ENCODE results near the gene RAD23B.
A peak's percentile ranks its signal among the peaks of the same experiment; 100 is the strongest.
"Not testable (repeated sequence)": the region's sequence is repeated elsewhere in the genome, so short reads cannot be mapped to it uniquely, and the experiment has no call there.

RAD23B gene

GRCh38 chr9:107282759-107283622 is at the start of gene RAD23B:
TSS of gene RAD23B (plus strand) at chr9:107283279. CDS start at chr9:107283630, 351 bp downstream.
- DNase-seq: peak; percentile 99

DNA sequence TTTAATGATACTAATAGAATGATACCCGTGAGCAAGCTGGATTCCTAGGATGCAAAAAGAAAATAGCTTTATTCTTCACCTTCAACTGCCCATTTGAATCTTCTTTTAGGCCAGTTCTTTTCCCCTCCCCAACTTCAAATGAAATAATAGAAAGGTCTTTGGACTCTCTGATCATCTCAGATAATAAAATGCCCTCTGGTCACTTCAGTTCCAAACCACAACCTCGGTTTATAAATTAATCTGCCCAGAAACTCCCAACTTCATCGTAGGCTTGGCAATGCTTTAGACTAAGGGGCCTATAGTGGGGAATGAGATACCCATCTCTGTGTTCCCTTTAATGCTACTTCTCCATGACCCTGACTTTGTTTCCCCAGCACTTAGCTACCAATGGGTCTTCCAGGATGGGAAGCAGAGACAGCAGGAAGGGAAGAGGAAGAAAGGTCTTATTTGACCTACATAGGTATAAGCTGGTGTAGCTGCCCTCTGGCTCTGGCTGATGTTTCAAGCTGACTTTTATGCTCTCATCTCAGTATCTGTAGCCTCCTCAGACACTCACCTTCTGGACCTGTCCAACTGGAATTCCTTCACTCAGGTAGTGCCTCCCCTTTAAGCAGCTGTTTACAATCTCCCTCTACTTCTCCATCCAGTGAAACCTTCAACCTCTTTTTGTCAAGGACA is 47.2 kb upstream of the RAD23B start:
- DNase-seq: no peak

- no peak for DNase-seq
Measured at GRCh38 chr9:107237873-107238272, 45.2 kb upstream of the RAD23B start.

GRCh38 chr9:107239474-107239873 is 43.6 kb upstream of the RAD23B start:
- DNase-seq: no peak

- DNase-seq: no peak
Measured at GRCh38 chr9:107240260-107240659, 42.8 kb upstream of the RAD23B start.

DNA sequence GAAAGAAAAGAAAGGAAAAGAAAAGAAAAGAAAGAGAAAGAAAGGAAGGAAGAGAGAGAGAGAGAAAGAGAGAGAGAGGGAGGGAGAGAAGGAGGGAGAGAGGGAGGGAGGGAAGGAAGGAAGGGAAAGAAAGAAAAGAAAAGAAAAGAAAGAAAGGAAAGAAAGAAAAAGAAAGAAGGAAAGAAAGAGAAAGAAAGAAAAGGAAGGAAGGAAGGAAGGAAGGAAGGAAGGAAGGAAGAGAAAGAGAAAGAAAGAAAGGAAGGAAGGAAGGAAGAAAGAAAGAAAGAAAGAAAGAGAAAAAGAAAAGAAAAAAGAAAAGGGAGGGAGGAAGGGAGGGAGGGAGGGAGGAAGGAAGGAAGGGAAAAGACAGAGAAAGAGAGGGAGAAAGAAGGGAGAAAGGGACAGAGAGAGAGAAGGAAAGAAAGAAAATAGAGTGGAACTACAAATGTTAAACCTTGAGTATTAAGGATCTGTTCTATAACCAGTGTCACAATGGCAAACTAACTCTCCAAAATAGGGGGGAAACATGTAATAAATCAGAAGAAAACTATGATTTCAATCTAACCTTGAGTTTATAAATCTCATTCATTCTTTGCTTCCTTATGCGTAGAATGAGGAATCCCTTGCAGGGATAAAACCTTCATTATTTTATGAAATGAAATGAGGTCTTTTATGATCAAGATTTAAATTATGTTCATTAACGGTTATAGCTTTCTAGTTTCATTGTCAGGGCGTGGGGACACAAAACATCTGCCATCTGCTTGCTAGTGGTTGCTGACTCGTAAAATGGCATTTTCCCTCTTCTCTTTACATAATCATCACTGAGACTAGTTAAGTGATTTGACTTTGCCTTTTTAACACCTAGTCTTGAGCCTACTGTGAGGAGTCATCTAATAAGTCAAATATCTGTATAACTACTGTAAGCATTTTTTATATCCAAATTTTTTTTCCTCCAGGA is 40.7 kb upstream of the RAD23B start:
- DNase-seq: peak; percentile 81

DNA sequence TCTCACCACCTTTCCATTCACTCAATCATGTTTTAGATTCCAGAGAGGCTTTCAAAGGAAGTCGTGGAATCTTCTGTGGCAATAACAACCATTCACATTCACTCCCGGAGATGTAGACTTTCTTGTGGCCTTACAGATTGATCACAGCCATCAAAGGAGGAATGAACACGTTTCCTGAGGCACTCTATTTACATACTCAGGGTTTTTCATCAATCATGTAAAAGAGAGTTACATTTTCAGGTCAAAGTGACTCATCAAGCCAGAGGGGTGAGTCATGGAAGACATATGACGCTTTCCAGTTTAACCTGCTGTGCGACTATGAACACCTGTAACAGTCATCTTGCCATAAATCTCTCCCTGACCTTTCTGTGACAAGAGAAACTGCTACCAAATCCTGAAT is 39.3 kb upstream of the RAD23B start:
- DNase-seq: peak; percentile 48

GRCh38 chr9:107246259-107247254 is 36.5 kb upstream of the RAD23B start:
- no peak for DNase-seq

- no peak for DNase-seq
Measured at GRCh38 chr9:107248714-107249113, 34.4 kb upstream of the RAD23B start.

DNA sequence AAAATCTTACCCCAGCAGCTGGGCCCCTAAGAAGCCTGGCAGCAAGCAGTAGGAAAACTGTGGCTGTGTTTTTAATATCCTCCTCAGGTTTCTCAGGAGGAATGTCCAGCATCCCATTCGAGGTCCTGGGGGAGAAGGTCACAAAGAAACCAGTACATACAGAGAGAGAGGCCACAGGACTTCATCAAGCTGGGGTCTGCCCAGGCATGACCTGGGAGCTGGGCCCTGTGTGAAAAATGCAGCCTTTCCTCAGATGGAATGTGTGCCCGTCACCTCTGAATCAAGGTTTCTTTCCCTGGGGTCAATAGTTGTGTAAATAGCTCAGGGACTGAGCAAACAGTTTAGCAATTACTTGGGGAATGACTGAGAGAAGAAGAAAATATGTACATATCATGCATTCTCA is 33.9 kb upstream of the RAD23B start:
- no peak for DNase-seq

GRCh38 chr9:107249665-107250285 is 33.3 kb upstream of the RAD23B start:
- no peak for DNase-seq

DNA sequence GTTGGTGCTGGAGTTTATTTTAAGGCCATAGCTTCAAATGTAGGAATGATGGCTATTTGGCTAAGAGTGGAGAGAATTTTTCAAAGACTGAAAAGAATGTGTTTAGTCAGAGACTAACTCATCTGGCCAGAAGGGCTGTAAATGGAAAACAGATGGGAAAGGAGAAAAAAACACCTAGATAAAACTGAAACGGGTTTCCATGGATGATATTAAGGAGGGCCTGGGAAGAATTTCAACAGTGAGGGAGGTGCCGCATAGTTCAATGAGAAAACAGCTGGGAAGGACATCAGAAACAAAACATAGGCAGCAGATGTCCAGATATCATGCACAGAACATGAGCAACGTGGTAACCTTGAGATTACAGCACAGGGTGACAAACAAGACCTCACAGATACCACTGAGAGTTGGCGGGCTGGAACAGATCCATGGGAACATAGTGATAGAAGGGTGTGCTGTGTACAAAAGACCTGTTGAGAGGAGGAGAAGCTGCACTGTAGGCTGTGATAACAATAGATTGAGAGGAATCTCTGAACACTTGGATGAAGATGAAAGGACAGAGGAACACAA is 31.2 kb upstream of the RAD23B start:
- peak; percentile 94 for DNase-seq

GRCh38 chr9:107258919-107259318 is 24.2 kb upstream of the RAD23B start:
- DNase-seq: no peak

- DNase-seq: not testable (repeated sequence)
Measured at GRCh38 chr9:107259751-107260313, 23.2 kb upstream of the RAD23B start.

- peak; percentile 36 for DNase-seq
Measured at GRCh38 chr9:107260437-107261081, 22.5 kb upstream of the RAD23B start.

- no peak for DNase-seq
Measured at GRCh38 chr9:107261106-107261505, 22.0 kb upstream of the RAD23B start.

- no peak for DNase-seq
Measured at GRCh38 chr9:107263289-107263688, 19.8 kb upstream of the RAD23B start.

DNA sequence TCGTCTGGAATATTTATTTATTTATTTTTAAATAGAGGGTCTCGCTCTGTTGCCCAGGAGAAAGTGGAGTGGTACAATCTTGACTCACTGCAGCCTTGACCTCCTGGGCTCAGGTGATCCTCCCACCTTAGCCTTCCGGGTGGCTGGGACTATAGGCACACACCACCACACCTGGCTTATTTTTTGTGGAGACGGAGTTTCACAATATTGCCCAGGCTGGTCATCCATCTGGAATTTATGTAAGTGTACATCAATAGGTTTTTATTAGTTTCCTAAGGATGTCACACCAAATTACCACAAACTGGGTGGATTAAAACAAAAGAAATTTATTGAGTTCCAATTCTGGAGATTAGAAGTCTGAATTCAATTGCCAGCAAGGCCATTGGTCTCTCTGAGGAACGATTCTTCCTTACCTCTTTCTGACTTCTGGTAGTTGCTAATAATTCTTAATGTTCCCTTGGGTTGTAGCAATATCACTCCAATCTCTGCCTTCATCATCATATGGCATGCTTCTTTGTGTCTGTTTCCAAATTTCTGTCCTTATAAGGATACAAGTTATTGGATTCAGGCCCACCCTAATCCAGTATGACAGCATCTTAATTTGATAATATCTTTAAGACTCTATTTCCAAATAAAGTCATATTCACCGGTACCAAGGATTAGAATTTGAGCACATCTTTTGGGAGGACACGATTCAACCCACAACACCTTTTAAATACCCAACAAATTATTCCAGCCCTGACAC is 16.3 kb upstream of the RAD23B start:
- DNase-seq: no peak

- no peak for DNase-seq
Measured at GRCh38 chr9:107268560-107268959, 14.5 kb upstream of the RAD23B start.
